ENCODE data around the gene ATG9B. TPM values are rescaled to one million over a fixed set of nuclear protein-coding genes. Genes with fewer than 3 reads are reported as not detected.
"Not testable (repeated sequence)": the region's sequence is repeated elsewhere in the genome, so short reads cannot be mapped to it uniquely, and the experiment has no call there.

The ATG9B gene
- total RNA-seq, 1 experiment from 2014 or later, result not detected

- Histone ChIP-seq H3K27ac (no peak overlapping the region), H3K36me3 (no peaks in the 10 kb centered on the region), H3K4me1 (replicated peaks) (peaks cover 24% of the 10 kb centered on the region), H3K4me3 (no peak overlapping the region), H3K9me3 (replicated peaks) (peaks cover 5% of the 10 kb centered on the region; the same call in 1 of the 2 replicates), H3K27me3 (replicated peaks) (peaks cover 30% of the 10 kb centered on the region)
- DNase-seq (ENCODE audit: low read depth in 1 of 2, low spot score in 2 of 2), result peak in 1 of 2 experiments; percentile 40
Observed at GRCh38 chr7:151012911-151013347, 11.4 kb downstream of the ATG9B start.

- Histone ChIP-seq H3K4me3 (no peak overlapping the region), H3K4me1 (replicated peaks) (peaks cover 24% of the 10 kb centered on the region), H3K9me3 (replicated peaks) (peaks cover 5% of the 10 kb centered on the region; the same call in 1 of the 2 replicates), H3K27ac (no peak overlapping the region), H3K27me3 (replicated peaks) (peaks cover 30% of the 10 kb centered on the region), H3K36me3 (no peaks in the 10 kb centered on the region)
- DNase-seq (ENCODE audit: low read depth in 1 of 2, low spot score in 2 of 2), result peak in 1 of 2 experiments; percentile 22
Observed at GRCh38 chr7:151012031-151012692, 12.1 kb downstream of the ATG9B start.

GRCh38 chr7:151011616-151012015, 12.7 kb downstream of the ATG9B start:
- not testable (repeated sequence) for DNase-seq (ENCODE audit: low read depth in 1 of 2, low spot score in 2 of 2); H3K36me3 ChIP-seq; H3K9me3 ChIP-seq (replicated peaks); H3K27ac ChIP-seq; H3K4me3 ChIP-seq
- Histone ChIP-seq H3K27me3 (replicated peaks) (peaks cover 27% of the 10 kb centered on the region), H3K4me1 (replicated peaks) (peaks cover 24% of the 10 kb centered on the region)

- H3K9me3 ChIP-seq (replicated peaks), result peaks cover 5% of the 10 kb centered on the region; the same call in 1 of the 2 replicates
- H3K36me3 ChIP-seq, result no peaks in the 10 kb centered on the region
- H3K4me1 ChIP-seq (replicated peaks), result peaks cover 24% of the 10 kb centered on the region
- no peak for DNase-seq (ENCODE audit: low read depth in 1 of 2, low spot score in 2 of 2)
- no peak overlapping the region for H3K27ac ChIP-seq
- no peak overlapping the region for H3K4me3 ChIP-seq
- H3K27me3 ChIP-seq (replicated peaks), result peaks cover 27% of the 10 kb centered on the region
Observed at GRCh38 chr7:151011097-151011409, 13.2 kb downstream of the ATG9B start.

GRCh38 chr7:151010307-151011096, 13.8 kb downstream of the ATG9B start:
- no peak for DNase-seq (ENCODE audit: low read depth in 1 of 2, low spot score in 2 of 2)
- H3K27ac ChIP-seq, result no peak overlapping the region
- peaks cover 30% of the 10 kb centered on the region for H3K27me3 ChIP-seq (replicated peaks)
- peaks cover 5% of the 10 kb centered on the region; the same call in 1 of the 2 replicates for H3K9me3 ChIP-seq (replicated peaks)
- no peaks in the 10 kb centered on the region for H3K36me3 ChIP-seq
- H3K4me1 ChIP-seq (replicated peaks), result peaks cover 24% of the 10 kb centered on the region
- H3K4me3 ChIP-seq, result no peak overlapping the region

GRCh38 chr7:151010037-151010306, 14.3 kb downstream of the ATG9B start:
- Histone ChIP-seq H3K27ac (no peak overlapping the region), H3K27me3 (replicated peaks) (peaks cover 31% of the 10 kb centered on the region), H3K4me3 (no peak overlapping the region), H3K36me3 (no peaks in the 10 kb centered on the region), H3K4me1 (replicated peaks) (peaks cover 24% of the 10 kb centered on the region), H3K9me3 (replicated peaks) (peaks cover 5% of the 10 kb centered on the region; the same call in 1 of the 2 replicates)
- DNase-seq (ENCODE audit: low read depth in 1 of 2, low spot score in 2 of 2), result no peak

- DNase-seq (ENCODE audit: low read depth in 1 of 2, low spot score in 2 of 2), result no peak
Observed at GRCh38 chr7:151009327-151010036, 14.8 kb downstream of the ATG9B start.

GRCh38 chr7:151008511-151009323, 15.6 kb downstream of the ATG9B start:
- Histone ChIP-seq H3K27ac (no peak overlapping the region), H3K4me3 (no peak overlapping the region), H3K36me3 (no peaks in the 10 kb centered on the region), H3K9me3 (replicated peaks) (peaks cover 5% of the 10 kb centered on the region; the same call in 1 of the 2 replicates), H3K4me1 (replicated peaks) (peaks cover 22% of the 10 kb centered on the region), H3K27me3 (replicated peaks) (peaks cover 24% of the 10 kb centered on the region)
- peak; percentile 30 to 63 for DNase-seq (ENCODE audit: low read depth in 1 of 2, low spot score in 2 of 2)

More at GRCh38 chr7:151009327-151010036, 14.8 kb downstream of the ATG9B start:
- Histone ChIP-seq H3K27me3 (replicated peaks) (peaks cover 31% of the 10 kb centered on the region), H3K36me3 (no peaks in the 10 kb centered on the region), H3K27ac (no peak overlapping the region), H3K9me3 (replicated peaks) (peaks cover 5% of the 10 kb centered on the region; the same call in 1 of the 2 replicates), H3K4me3 (no peak overlapping the region), H3K4me1 (replicated peaks) (peaks cover 24% of the 10 kb centered on the region)

- H3K4me1 ChIP-seq (replicated peaks), result peaks cover 23% of the 10 kb centered on the region
- H3K9me3 ChIP-seq (replicated peaks), result peaks cover 5% of the 10 kb centered on the region; the same call in 1 of the 2 replicates
- H3K27me3 ChIP-seq (replicated peaks), result peaks cover 21% of the 10 kb centered on the region
- no peak overlapping the region for H3K4me3 ChIP-seq
- H3K27ac ChIP-seq, result no peak overlapping the region
- H3K36me3 ChIP-seq, result no peaks in the 10 kb centered on the region
- no peak for DNase-seq (ENCODE audit: low read depth in 1 of 2, low spot score in 2 of 2)
Observed at GRCh38 chr7:151008143-151008510, 16.2 kb downstream of the ATG9B start.

GRCh38 chr7:151007469-151007898, 16.8 kb downstream of the ATG9B start:
- peaks cover 15% of the 10 kb centered on the region for H3K27me3 ChIP-seq (replicated peaks)
- peaks cover 16% of the 10 kb centered on the region for H3K4me1 ChIP-seq (replicated peaks)
- peaks cover 5% of the 10 kb centered on the region; the same call in 1 of the 2 replicates for H3K9me3 ChIP-seq (replicated peaks)
- H3K36me3 ChIP-seq, result no peaks in the 10 kb centered on the region
- H3K4me3 ChIP-seq, result no peak overlapping the region
- no peak overlapping the region for H3K27ac ChIP-seq
- no peak for DNase-seq (ENCODE audit: low read depth in 1 of 2, low spot score in 2 of 2)

GRCh38 chr7:151006590-151007300, 17.5 kb downstream of the ATG9B start:
- H3K36me3 ChIP-seq, result no peaks in the 10 kb centered on the region
- H3K4me3 ChIP-seq, result no peak overlapping the region
- H3K27ac ChIP-seq, result no peak overlapping the region
- H3K9me3 ChIP-seq (replicated peaks), result peaks cover 5% of the 10 kb centered on the region; the same call in 1 of the 2 replicates
- H3K4me1 ChIP-seq (replicated peaks), result peaks cover 9% of the 10 kb centered on the region
- peaks cover 11% of the 10 kb centered on the region for H3K27me3 ChIP-seq (replicated peaks)
- no peak for DNase-seq (ENCODE audit: low read depth in 1 of 2, low spot score in 2 of 2)

GRCh38 chr7:151005566-151005965, 18.7 kb downstream of the ATG9B start:
- no peak for DNase-seq (ENCODE audit: low read depth in 1 of 2, low spot score in 2 of 2)
- H3K36me3 ChIP-seq, result no peaks in the 10 kb centered on the region
- peaks cover 8% of the 10 kb centered on the region for H3K4me1 ChIP-seq (replicated peaks)
- H3K9me3 ChIP-seq (replicated peaks), result peaks cover 5% of the 10 kb centered on the region; the same call in 1 of the 2 replicates
- H3K4me3 ChIP-seq, result no peak overlapping the region
- H3K27ac ChIP-seq, result no peak overlapping the region
- peaks cover 8% of the 10 kb centered on the region for H3K27me3 ChIP-seq (replicated peaks)

Measured in SJSA1 (cell line).